ENCODE data around the gene BATF3. TPM values are rescaled to one million over a fixed set of nuclear protein-coding genes. Genes with fewer than 3 reads are reported as not detected.

Gene BATF3
- total and polyA plus RNA-seq, 2 donors (not counting 3 experiments of a cell fraction or from before 2014, with no cell fraction given) = 0.69 to 1.9 TPM

DNA sequence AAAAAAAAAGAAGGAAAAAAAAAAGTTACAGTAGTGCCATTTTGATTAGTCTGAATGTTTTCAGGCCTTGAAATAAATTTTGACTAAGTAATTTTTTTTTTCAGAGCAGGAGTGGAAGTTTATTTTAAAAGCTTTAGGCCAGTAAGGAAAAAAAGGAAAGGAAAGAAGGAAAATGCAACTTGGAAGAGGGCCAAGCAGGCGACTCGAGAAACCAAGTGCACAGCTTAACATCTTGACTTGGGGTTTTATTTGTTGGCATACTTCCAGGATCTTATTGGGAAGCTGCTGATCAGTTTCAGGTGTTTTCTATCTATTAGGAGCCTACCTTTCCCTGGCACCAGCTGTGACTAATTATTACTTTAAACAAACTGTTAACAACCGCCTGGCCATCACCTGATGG is 49.4 kb downstream of the BATF3 start:
- no peak overlapping the region for H3K27ac ChIP-seq (ENCODE audit: insufficient read depth, low read depth, low read length)
- no peaks in the 10 kb centered on the region for H3K79me2 ChIP-seq (ENCODE audit: control insufficient read depth, insufficient read depth, low read length)
- ChIA-PET CTCF (interaction anchor here (0.7 to 4.5 kb wide), 7 partner anchors 15 to 1005 kb away, joined by 3 to 36 read pairs (median 5); partner anchors contain the start of gene ATF3), POLR2A (interaction anchor here (0.9 kb wide), 1 partner anchor 42 kb away, joined by 4 read pairs; the partner anchor contains the start of gene ATF3)
- BruUV-seq (replicated peaks) = no TSS peak
- no peak overlapping the region for H3K4me3 ChIP-seq (replicated peaks in 1 of 3; ENCODE audit: insufficient read depth in 1 of 3, low read depth in 1 of 3, low read length in 3 of 3)
- H3K9me1 ChIP-seq (replicated peaks; ENCODE audit: control insufficient read depth, extremely low read depth, insufficient read depth, low read length) = no peaks in the 10 kb centered on the region
- H3K27me3 ChIP-seq (ENCODE audit: control insufficient read depth in 2 of 2, insufficient read depth in 2 of 2, low read length in 2 of 2) = peaks cover 0 to 8% of the 10 kb centered on the region in 2 experiments
- DNase-seq (ENCODE audit: low read depth, low spot score) = no peak
- TF ChIP-seq EZH2 (IDR thresholded peaks at IDR 0.05; ENCODE audit: borderline replicate concordance, low read depth, low read length, severe bottlenecking) = no peak
- TF ChIP-seq POLR2A (IDR thresholded peaks at IDR 0.05; ENCODE audit: low read depth, low read length) = no peak
- TF ChIP-seq MYC (IDR thresholded peaks at IDR 0.05; ENCODE audit: low read depth, low read length) = no peak
- TF ChIP-seq FOS (IDR thresholded peaks at IDR 0.05; ENCODE audit: borderline replicate concordance, insufficient read depth, low read length) = no peak
- TF ChIP-seq, protein P1, sequence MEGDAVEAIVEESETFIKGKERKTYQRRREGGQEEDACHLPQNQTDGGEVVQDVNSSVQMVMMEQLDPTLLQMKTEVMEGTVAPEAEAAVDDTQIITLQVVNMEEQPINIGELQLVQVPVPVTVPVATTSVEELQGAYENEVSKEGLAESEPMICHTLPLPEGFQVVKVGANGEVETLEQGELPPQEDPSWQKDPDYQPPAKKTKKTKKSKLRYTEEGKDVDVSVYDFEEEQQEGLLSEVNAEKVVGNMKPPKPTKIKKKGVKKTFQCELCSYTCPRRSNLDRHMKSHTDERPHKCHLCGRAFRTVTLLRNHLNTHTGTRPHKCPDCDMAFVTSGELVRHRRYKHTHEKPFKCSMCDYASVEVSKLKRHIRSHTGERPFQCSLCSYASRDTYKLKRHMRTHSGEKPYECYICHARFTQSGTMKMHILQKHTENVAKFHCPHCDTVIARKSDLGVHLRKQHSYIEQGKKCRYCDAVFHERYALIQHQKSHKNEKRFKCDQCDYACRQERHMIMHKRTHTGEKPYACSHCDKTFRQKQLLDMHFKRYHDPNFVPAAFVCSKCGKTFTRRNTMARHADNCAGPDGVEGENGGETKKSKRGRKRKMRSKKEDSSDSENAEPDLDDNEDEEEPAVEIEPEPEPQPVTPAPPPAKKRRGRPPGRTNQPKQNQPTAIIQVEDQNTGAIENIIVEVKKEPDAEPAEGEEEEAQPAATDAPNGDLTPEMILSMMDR (IDR thresholded peaks at IDR 0.05; ENCODE audit: extremely low read depth in 1 of 2, insufficient read depth in 1 of 2, low read depth in 1 of 2, low read length in 2 of 2) = no peak
- no peak for TF ChIP-seq POLR2AphosphoS5 (IDR thresholded peaks at IDR 0.05; ENCODE audit: insufficient read depth, low read depth, low read length)
- TF ChIP-seq, protein P2, sequence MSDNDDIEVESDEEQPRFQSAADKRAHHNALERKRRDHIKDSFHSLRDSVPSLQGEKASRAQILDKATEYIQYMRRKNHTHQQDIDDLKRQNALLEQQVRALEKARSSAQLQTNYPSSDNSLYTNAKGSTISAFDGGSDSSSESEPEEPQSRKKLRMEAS (IDR thresholded peaks at IDR 0.05; ENCODE audit: insufficient read depth, insufficient read length) = no peak
- TF ChIP-seq JUN (IDR thresholded peaks at IDR 0.05; ENCODE audit: borderline replicate concordance, insufficient read depth, insufficient read length, low read depth) = no peak
- TF ChIP-seq GATA2 (IDR thresholded peaks at IDR 0.05; ENCODE audit: insufficient read depth, insufficient read length, low read depth, low read length) = no peak
- dilution Hi-C loops (cut with MboI; ENCODE audit: extremely low pct_ligation_motif_present, low sequenced_read_pairs) (no loop called here), intact Hi-C loops (cut with micrococcal nuclease) (no loop called here)
- H3K4me1 ChIP-seq (ENCODE audit: control insufficient read depth, extremely low read depth, insufficient read depth, low read length) = peaks cover 10% of the 10 kb centered on the region
- H2AFZ ChIP-seq (ENCODE audit: low read depth, low read length) = no peak overlapping the region
- H3K36me3 ChIP-seq (ENCODE audit: control insufficient read depth in 2 of 2, extremely low read depth in 1 of 2, insufficient read depth in 2 of 2, low read length in 2 of 2) = no peaks in the 10 kb centered on the region
- H4K20me1 ChIP-seq (replicated peaks; ENCODE audit: control insufficient read depth, extremely low read depth, insufficient read depth, low read length) = no peaks in the 10 kb centered on the region
- H3K4me2 ChIP-seq (ENCODE audit: insufficient read depth, low read length) = no peak overlapping the region
- H3K9ac ChIP-seq (replicated peaks; ENCODE audit: extremely low read depth, insufficient read depth, low read length) = no peak overlapping the region
- no peaks in the 10 kb centered on the region for H3K9me3 ChIP-seq (replicated peaks; ENCODE audit: control insufficient read depth, insufficient read depth, low read length)
- no peak for FAIRE-seq

Measured in endothelial cell of umbilical vein (primary cell).